ENCODE results near the gene DCAKD.

DNA sequence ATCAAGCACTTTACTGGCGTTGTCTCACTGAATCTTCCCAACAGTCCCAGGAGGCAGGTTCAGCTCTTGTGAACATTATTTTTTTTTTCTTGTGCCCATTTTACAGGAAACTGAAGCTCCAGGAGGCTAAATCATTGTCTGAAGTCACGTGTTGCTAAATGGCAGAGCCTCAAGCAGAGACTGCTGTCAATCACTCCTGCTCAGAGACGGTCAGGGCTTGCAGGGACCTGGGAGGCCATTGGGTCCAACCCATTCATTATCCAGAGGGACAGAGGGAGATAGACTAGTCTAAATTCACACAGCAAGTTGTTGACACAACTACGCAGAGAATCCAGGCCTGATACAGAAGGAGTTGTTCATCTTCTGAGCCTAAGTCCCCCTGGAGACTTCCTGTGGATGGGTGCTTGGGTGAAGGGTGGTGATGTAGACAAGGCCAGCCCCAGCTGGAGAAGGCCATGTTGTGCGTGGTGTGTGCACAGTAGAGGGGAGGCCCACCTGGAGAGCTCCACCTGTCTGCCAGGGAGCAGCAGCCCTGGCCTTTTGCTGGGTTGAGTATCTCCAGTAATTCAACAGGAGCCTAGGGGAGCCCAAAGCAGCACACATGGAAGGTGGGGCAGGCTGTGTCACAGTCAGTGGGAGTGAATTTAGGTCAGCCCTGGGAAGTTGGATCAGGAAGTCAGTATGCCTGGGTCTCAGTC is 59.0 kb downstream of the DCAKD start:
- TF ChIP-seq CTCF (IDR thresholded peaks at IDR 0.05), result no peak
- TF ChIP-seq POLR2A (IDR thresholded peaks at IDR 0.05), result no peak
- no peak for TF ChIP-seq POLR2AphosphoS5 (IDR thresholded peaks at IDR 0.05)
